NCI-H1105 (cell line): ENCODE data around the gene GNAT2.
"Not testable (repeated sequence)": the region's sequence is repeated elsewhere in the genome, so short reads cannot be mapped to it uniquely, and the experiment has no call there.

Experiments used
- DNase-seq: peaks from one replicate; lab custom pipeline; 2025; lab: John Stamatoyannopoulos, UW

The GNAT2 gene

GRCh38 chr1:109619576-109620400, at the start of gene GNAT2, which contains the start of gene AMPD2:
Gene GNAT2, minus strand, starts transcription at chr1:109619616. Its CDS starts 6,746 bp downstream, at chr1:109612870.
Gene AMPD2, plus strand, starts transcription at chr1:109619837. Its CDS starts 1,339 bp downstream, at chr1:109621176.
- DNase-seq, result peak; percentile 24

GRCh38 chr1:109668123-109668775, 48.8 kb upstream of the GNAT2 start:
- DNase-seq, result no peak

GRCh38 chr1:109667452-109668122, 48.2 kb upstream of the GNAT2 start, which contains the start of gene GSTM2:
Gene GSTM2, plus strand, starts transcription at chr1:109668057. Its CDS starts 59 bp downstream, at chr1:109668116.
- peak; percentile 58 for DNase-seq

GRCh38 chr1:109664671-109665070, 45.3 kb upstream of the GNAT2 start:
- DNase-seq, result no peak

- no peak for DNase-seq
Observed at GRCh38 chr1:109661391-109661790, 42.0 kb upstream of the GNAT2 start.

GRCh38 chr1:109660691-109661026, 41.2 kb upstream of the GNAT2 start:
- not testable (repeated sequence) for DNase-seq

GRCh38 chr1:109659997-109660690, 40.7 kb upstream of the GNAT2 start:
- no peak for DNase-seq

GRCh38 chr1:109659145-109659544, 39.7 kb upstream of the GNAT2 start:
- no peak for DNase-seq

GRCh38 chr1:109658533-109659042, 39.2 kb upstream of the GNAT2 start:
- DNase-seq, result no peak

- no peak for DNase-seq
Observed at GRCh38 chr1:109657970-109658369, 38.6 kb upstream of the GNAT2 start.

GRCh38 chr1:109657395-109657794, 38.0 kb upstream of the GNAT2 start:
- DNase-seq, result no peak

- DNase-seq, result peak; percentile 65
Observed at GRCh38 chr1:109655615-109656519, 36.5 kb upstream of the GNAT2 start, which contains the start of gene GSTM4. Gene GSTM4, plus strand, starts transcription at chr1:109656099. Its CDS starts 291 bp downstream, at chr1:109656390.

- no peak for DNase-seq
Observed at GRCh38 chr1:109654519-109654918, 35.1 kb upstream of the GNAT2 start.

GRCh38 chr1:109653306-109653705, 33.9 kb upstream of the GNAT2 start:
- no peak for DNase-seq

GRCh38 chr1:109652402-109652801, 33.0 kb upstream of the GNAT2 start:
- no peak for DNase-seq

- DNase-seq, result no peak
Observed at GRCh38 chr1:109650609-109651008, 31.2 kb upstream of the GNAT2 start.

GRCh38 chr1:109649491-109649914, 30.1 kb upstream of the GNAT2 start:
- DNase-seq, result no peak

- no peak for DNase-seq
Observed at GRCh38 chr1:109644670-109645069, 25.3 kb upstream of the GNAT2 start.

- DNase-seq, result no peak
Observed at GRCh38 chr1:109643385-109644230, 24.2 kb upstream of the GNAT2 start.

- DNase-seq, result no peak
Observed at GRCh38 chr1:109642626-109643025, 23.2 kb upstream of the GNAT2 start.
